H4 (cell line): ENCODE data around the gene GNAQ. TPM values are rescaled to one million over a fixed set of nuclear protein-coding genes. Genes with fewer than 3 reads are reported as not detected.
A peak's percentile ranks its signal among the peaks of the same experiment; 100 is the strongest.

Source experiments
- DNase-seq: peaks from one replicate; pipeline ENCODE4 v3.0.0-alpha.2; 2015; ENCODE audit warnings: low spot score
- total RNA-seq: library from RNA; depleted of rRNA; stranded (reverse); fragments of >200 nt; shearing (Covaris generic); gene quantifications from 2 replicates; pipeline ENCODE4 v1.2.3, GENCODE V29; 2014

GNAQ gene
- total RNA-seq, 1 experiment from 2014 or later = 20.6 TPM

DNA sequence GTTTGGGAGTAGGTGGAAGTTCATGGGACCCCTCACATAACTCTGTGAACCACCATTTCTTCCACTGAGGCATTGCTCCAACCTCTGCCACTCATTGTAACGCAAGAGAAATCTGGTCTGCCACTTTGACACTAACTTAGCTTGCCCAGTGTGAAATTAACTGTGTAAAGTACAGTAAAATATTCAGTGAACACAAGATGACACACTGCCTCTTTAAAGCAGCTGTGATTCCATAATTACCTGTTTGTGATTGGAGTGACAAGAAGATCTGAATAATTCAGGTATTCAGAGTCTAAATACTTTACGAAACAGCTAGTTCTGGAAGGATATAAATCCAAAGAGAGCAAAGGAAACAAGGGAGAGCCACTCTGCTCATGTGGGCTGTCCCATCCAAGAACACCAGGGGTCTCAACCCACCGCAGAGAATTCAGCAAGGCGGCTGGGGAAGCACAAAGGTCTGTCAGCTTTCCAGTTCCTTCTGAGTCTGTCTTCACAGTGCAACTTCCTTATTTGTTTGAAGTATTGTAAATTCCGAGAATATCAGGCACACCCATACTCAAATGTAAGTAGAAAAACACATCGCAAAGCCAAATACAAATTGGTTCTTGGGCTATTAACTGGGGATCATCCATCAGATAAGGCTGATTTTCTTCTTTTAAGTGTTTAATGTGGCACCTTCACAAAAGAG is 86.9 kb downstream of the GNAQ start:
- no peak for DNase-seq

- peak; percentile 42 for DNase-seq
Measured at GRCh38 chr9:77943057-77943456, 88.6 kb downstream of the GNAQ start.

DNA sequence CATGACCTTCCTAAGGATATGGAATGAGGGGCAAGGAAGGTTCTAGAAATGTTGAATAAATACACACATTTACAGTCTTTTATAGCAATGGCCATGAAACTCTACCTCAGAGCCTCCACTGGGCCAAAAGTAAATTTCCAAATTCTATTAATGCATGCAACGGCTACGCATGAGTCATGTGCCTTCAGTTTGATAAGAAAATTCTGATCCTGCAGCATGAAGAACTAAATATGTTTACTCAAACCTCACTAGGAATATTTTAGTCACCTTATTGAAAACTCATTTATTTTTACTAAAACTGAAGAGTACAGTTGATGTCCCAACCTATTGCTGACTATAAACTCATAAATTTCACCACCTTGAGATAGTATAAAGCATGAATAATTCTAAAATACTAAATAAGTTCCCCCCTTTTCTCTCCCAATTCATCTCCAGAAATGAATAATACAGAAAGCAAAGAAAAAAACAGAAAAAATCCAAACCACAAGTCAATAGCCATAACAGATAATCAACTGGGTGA is 92.4 kb downstream of the GNAQ start:
- DNase-seq = no peak

DNA sequence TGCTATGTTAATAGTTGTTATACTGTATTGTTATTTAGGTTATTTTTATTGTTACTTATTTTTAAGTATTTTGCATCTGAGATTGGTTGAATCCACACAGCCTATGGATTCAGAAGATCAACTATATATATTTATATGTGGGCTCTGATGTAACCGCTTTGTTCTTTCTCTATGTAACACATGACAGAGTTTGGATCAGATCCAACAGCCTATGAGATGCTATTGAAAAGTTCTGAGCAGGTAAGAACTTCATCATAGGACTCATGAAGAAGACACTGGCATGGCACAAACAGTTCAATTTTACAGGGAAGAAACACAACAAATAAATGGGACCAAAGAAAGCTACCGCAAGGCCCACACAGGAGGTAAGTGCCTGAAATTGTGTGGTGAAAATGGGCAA is 93.4 kb downstream of the GNAQ start:
- no peak for DNase-seq

- DNase-seq = no peak
Measured at GRCh38 chr9:77935974-77936373, 95.6 kb downstream of the GNAQ start.

DNA sequence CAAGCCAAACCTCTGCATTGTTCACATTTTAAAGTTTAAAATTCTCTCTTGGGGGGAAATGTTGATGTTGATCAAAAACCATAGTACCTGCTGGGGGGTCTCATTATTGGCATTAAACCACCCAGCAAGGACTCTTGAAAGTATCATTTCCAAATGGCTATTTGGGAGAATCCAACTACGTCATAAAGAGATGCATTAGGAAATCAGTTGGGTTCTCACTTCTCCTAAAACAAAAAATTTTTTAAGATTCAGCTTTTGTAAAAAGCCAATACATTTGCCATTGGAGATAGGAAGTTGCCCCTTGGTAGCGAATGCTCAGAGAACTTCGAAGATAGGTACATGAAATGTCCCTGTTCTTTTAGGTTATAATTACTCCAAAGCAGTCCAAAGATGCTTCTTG is 96.4 kb downstream of the GNAQ start:
- no peak for DNase-seq

DNA sequence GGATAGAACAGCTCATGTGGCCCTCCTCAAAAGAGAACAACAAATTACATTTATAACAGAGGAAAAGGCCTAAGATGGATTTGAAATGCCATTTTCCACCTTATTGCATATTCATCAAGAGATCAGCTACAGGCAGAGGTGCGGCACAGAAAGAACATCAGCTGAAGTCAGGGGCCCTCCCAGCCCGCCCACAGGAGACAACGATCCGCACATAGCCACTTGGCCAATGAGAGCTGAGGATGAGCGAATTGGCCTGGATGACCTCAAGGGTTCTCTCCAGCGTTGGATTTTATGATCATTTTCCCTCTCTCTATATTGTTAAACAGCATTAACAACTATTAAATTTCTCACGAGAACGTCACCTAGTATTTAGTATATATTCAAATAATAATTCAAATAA is 97.6 kb downstream of the GNAQ start:
- no peak for DNase-seq

DNA sequence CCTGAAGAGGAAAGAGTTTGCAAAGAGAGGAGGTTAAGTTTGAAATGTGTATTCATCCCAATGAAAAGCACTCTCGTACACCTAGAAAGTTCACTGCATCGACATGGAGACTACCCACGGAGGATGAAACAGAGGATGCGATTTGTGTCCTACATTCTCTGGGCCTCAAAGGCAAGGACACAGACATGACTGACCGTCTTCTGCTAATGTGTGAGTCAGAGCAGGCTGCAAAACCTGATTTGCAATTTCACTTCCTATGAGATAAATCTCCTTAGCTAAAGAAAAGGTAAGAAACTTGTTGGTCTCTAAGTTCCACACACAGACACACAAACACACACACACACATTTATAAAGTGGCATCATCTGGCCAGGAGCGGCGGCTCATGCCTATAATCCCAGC is 98.6 kb downstream of the GNAQ start:
- no peak for DNase-seq

GRCh38 chr9:77929942-77930341 is 101.7 kb downstream of the GNAQ start:
- no peak for DNase-seq

DNA sequence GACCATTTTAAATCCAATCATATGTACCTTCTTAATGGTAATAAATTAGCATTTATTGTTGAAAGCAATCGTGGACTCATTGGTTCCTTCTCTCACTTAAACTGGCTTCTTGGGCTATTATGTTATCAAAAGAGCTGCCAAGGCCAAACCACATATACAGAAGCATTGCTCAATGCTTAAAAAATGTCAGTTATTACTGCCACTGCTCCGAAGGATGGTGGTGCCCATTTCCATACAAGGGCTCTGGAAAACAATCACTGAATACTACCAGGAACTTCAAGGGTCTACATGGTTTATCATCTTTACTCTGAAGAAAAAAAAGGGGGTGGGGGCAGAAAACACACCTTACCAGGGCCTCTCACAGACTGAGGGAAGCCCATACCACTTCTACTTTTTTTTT is 104.3 kb downstream of the GNAQ start:
- DNase-seq = peak; percentile 68

DNA sequence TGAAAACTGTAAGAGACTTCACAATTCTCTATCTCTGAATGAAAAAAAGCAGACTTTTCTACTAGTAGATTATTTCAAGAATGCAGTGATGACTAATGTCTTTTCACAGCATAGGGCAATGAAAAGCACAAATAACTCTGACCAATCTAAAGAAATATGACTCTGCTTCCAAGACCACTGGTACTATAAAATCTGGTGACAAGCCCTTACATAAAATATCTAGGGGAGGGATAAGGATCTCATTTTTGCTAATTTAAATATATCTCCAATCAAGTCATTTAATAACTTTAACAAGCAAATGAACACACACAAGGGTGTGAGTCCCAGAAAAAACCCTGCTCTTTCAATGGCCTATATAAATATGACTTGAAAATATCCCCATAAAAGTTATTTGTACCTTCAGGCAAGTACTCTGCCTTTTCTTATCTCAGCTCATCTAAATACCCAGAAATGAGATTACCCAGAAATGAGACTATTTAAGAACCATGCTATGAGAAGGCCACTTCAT is 105.2 kb downstream of the GNAQ start:
- peak; percentile 57 for DNase-seq

- no peak for DNase-seq
Measured at GRCh38 chr9:77922591-77922990, 109.0 kb downstream of the GNAQ start.

- no peak for DNase-seq
Measured at GRCh38 chr9:77917800-77918199, 113.8 kb downstream of the GNAQ start.

- DNase-seq = no peak
Measured at GRCh38 chr9:77916820-77917219, 114.8 kb downstream of the GNAQ start.

DNA sequence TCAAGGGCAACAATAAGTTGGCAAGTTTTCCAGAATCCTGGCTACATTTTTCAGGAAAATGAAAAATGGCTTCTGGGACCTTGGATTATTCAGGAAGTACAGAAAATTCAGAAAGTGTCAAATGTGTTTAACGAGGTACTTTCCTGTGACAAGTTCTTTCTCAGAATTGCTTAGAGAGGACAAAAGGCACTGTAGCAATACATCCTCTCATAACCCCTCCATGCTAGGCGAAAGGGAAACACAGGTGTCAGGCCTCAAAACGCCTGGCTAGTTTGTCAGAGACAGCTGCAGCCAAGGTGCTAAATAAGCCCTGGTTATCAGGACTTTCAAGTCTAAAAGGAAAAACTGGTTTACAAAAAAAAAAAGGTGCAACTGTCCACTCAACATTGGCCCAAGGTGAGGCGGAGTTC is 115.2 kb downstream of the GNAQ start:
- no peak for DNase-seq

DNA sequence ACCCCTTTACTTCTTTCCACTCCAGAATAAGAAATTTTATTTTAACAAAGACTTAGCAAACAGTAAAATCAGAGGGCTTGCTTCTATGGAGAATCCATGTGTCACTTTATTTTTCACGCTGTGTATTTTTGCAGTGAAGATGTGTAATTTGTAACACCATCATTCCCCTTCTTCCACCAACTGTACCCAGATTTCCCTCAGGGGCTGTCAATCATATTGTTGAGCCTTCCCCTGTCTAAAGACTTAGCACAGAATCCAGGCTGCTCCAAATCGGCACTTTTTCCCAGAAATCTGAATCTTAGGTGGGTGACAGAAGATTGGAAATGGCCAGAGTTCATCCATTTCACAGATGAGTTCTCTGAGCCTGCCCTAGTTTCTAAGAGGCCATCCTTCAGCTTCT is 115.9 kb downstream of the GNAQ start:
- no peak for DNase-seq

GRCh38 chr9:77912895-77913693 is 118.5 kb downstream of the GNAQ start:
- DNase-seq = no peak

- no peak for DNase-seq
Measured at GRCh38 chr9:77911928-77912327, 119.7 kb downstream of the GNAQ start.

GRCh38 chr9:77910194-77910621 is 121.4 kb downstream of the GNAQ start:
- DNase-seq = no peak

DNA sequence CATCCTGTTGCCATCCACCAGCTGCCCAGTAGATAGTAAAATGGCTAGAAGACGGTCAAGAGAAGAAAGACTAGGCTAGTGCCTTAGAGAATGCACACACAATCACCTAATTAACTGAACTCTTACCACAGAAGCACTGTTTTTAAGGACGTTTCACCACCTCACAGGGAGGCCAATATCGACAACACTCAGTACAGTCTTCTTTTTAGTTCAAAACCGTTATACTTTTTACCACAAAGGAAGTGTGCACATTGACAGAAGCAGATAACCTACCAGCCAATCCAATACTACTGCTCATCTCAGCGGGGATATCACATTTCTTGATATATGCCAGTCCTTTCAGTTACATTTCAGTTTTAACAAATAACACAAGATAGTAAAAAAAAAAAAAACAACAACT is 122.3 kb downstream of the GNAQ start:
- no peak for DNase-seq

DNA sequence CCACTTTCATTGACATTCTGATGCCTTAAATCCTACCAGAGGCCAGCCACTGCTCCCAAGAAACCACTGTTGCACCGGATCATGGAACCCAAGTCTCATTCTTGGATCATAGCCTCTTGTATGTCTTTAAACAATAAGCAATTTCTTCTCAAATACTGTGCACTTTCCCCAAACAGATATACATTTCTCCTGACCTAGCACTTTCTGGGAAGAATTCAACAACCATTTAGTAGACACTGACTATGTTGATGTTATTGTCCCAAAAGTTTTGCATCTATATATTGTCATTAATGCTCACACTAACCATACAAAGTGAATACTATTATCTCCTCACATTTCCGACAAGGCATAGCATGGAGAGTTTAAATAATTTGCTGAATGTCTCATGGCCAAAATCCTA is 123.3 kb downstream of the GNAQ start:
- no peak for DNase-seq

GRCh38 chr9:77907585-77907984 is 124.0 kb downstream of the GNAQ start:
- DNase-seq = no peak

DNA sequence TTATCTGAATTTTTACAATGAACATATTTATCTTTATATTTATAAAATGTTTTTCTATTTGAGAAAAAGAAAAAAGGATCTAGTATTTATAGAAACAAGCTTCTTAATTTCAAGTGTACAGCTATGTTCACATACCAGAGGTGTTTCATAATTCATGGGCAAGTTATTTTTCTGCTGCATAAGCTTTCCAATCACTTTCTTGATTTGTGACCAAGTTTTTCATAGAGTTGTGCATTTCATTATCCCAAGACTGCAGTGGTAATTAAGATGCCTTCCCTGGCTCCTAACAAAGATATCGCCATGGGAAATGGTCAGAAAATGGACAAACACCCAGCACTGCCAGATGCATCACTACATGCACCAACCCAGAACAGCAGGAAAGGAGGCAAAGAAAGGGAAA is 124.6 kb downstream of the GNAQ start:
- no peak for DNase-seq
